ENCODE results near the gene ATP1B1. TPM values are rescaled to one million over a fixed set of nuclear protein-coding genes. Genes with fewer than 3 reads are reported as not detected.

The ATP1B1 gene
- total and polyA plus RNA-seq, 10 donors: 3.1 to 101 (median 57.3) TPM

GRCh38 chr1:169142129-169142528 is 35.6 kb downstream of the ATP1B1 start:
- intact Hi-C loops (cut with DNase I; ENCODE audit: low total_unique reads): no loop called here
- no peak overlapping the region for H3K27ac ChIP-seq
- TF ChIP-seq CTCF (IDR thresholded peaks at IDR 0.05 in 8 of 11, conservative IDR thresholded peaks at IDR 0.05 in 3 of 11) (no peak), POLR2A (IDR thresholded peaks at IDR 0.05) (no peak), POLR2AphosphoS5 (IDR thresholded peaks at IDR 0.05) (no peak)
- no peak for DNase-seq
- 44 to 93% (median 89%) methylated on average over 1 of the region's 1 CpG for WGBS, 5 donors
- no peaks in the 10 kb centered on the region for H3K4me1 ChIP-seq
- H3K4me3 ChIP-seq: no peak overlapping the region
- H3K9me3 ChIP-seq: no peaks in the 10 kb centered on the region
- H3K36me3 ChIP-seq: no peaks in the 10 kb centered on the region
- H3K27me3 ChIP-seq (replicated peaks in 1 of 7): no peaks in the 10 kb centered on the region

- Histone ChIP-seq H3K9me3 (no peaks in the 10 kb centered on the region), H3K36me3 (no peaks in the 10 kb centered on the region), H3K27ac (no peak overlapping the region), H3K27me3 (replicated peaks in 1 of 7) (no peaks in the 10 kb centered on the region), H3K4me1 (no peaks in the 10 kb centered on the region), H3K4me3 (no peak overlapping the region)
- no peak for DNase-seq
- intact Hi-C loops (cut with DNase I; ENCODE audit: low total_unique reads): no loop called here
- TF ChIP-seq POLR2AphosphoS5 (IDR thresholded peaks at IDR 0.05): no peak
- WGBS, 5 donors: 70 to 89% (median 81%) methylated on average over 3 of the region's 3 CpGs
These were observed 36.9 kb downstream of the ATP1B1 start for GRCh38 chr1:169143346-169143745.

- TF ChIP-seq POLR2AphosphoS5 (IDR thresholded peaks at IDR 0.05) (no peak), CTCF (IDR thresholded peaks at IDR 0.05 in 8 of 11, conservative IDR thresholded peaks at IDR 0.05 in 3 of 11) (no peak), POLR2A (IDR thresholded peaks at IDR 0.05) (no peak)
- intact Hi-C loops (cut with DNase I; ENCODE audit: low total_unique reads): no loop called here
These were observed 37.5 kb downstream of the ATP1B1 start for GRCh38 chr1:169143984-169144383.

GRCh38 chr1:169144941-169145626 is 38.6 kb downstream of the ATP1B1 start:
- Histone ChIP-seq H3K36me3 (no peaks in the 10 kb centered on the region), H3K27me3 (replicated peaks in 1 of 7) (no peaks in the 10 kb centered on the region), H3K4me1 (no peaks in the 10 kb centered on the region), H3K4me3 (no peak overlapping the region), H3K27ac (no peak overlapping the region), H3K9me3 (no peaks in the 10 kb centered on the region)
- DNase-seq: no peak
- no peak for TF ChIP-seq POLR2A (IDR thresholded peaks at IDR 0.05)
- no peak for TF ChIP-seq CTCF (IDR thresholded peaks at IDR 0.05 in 8 of 11, conservative IDR thresholded peaks at IDR 0.05 in 3 of 11)
- no peak for TF ChIP-seq POLR2AphosphoS5 (IDR thresholded peaks at IDR 0.05)
- intact Hi-C loops (cut with DNase I; ENCODE audit: low total_unique reads): no loop called here
- 92 to 95% (median 94%) methylated on average over 7 of the region's 7 CpGs for WGBS, 5 donors

More at GRCh38 chr1:169143984-169144383, 37.5 kb downstream of the ATP1B1 start:
- no peak overlapping the region for H3K27ac ChIP-seq
- no peaks in the 10 kb centered on the region for H3K9me3 ChIP-seq
- DNase-seq: no peak
- no peaks in the 10 kb centered on the region for H3K36me3 ChIP-seq
- no peak overlapping the region for H3K4me3 ChIP-seq
- no peaks in the 10 kb centered on the region for H3K27me3 ChIP-seq (replicated peaks in 1 of 7)
- H3K4me1 ChIP-seq: no peaks in the 10 kb centered on the region

Measured in spleen (tissue), 11 donors.